GM12801 (cell line): ENCODE results near the gene TAGLN2.

Experiments used
- CTCF ChIP-seq: IDR thresholded peaks from one replicate; pipeline ENCODE4 v1.5.1; 2011; ENCODE audit warnings: control low read depth; ENCODE audit not compliant: insufficient read length; ENCODE audit errors: extremely low read depth

The TAGLN2 gene

DNA sequence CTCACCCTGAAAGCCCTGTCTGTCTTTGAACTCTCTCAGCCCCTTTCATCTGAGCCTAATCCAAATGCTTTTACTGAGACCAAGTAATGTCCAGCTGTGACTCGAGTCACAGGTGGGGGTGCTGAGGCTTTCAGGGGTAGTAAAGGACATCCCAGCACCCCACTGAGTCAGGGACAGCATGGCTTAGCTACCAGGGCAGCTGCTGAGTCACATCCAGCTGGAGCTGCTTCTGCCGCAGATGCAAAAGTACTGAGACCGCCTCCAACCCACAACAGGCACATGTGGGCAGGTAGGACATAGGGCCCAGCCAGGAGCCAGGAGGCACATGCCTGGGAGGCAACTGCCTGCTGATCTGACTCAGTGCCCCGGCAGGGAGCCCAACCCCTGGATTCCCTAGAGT is 56.1 kb downstream of the TAGLN2 start:
- TF ChIP-seq CTCF, result no peak

DNA sequence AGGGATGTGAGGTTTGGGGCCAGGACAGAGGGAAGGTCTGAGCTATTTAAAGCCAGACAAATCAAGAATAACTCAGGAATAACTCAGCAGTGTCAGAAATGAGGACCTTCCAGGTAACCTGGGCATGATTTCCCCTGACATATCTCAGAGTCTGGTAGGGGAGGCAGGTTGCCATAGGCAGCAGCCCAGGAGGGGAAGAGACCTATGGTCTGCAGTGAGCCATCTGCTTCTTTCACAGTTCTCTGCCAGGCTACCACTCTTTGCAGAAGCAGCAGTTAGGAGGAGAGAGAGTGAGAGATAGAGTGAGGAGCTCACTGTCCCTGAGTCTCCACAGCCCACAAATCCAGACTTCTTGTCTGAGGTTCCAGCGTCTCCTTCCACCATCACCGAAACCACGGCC is 56.5 kb downstream of the TAGLN2 start:
- TF ChIP-seq CTCF, result no peak
